ENCODE data around the gene CBX8. TPM values are rescaled to one million over a fixed set of nuclear protein-coding genes. Genes with fewer than 3 reads are reported as not detected.
A peak's percentile ranks its signal among the peaks of the same experiment; 100 is the strongest.

Gene CBX8
- total and polyA plus RNA-seq, 2 donors from 2014 or later, result 3.5 to 6.2 TPM

- Histone ChIP-seq H3K4me1 (ENCODE audit: control insufficient read depth in 2 of 3, insufficient read depth in 2 of 3, low read depth in 1 of 3, low read length in 3 of 3) (peaks cover 0 to 9% (median 6%) of the 10 kb centered on the region in 3 donors), H3K36me3 (ENCODE audit: control insufficient read depth in 2 of 3, insufficient read depth in 3 of 3, low read length in 3 of 3) (no peaks in the 10 kb centered on the region), H3K4me3 (ENCODE audit: low read length in 3 of 3) (no peak overlapping the region), H3K9me3 (ENCODE audit: control insufficient read depth in 2 of 3, insufficient read depth in 1 of 3, low read length in 3 of 3) (no peaks in the 10 kb centered on the region), H3K9ac (ENCODE audit: low read length in 3 of 3) (no peak overlapping the region), H3K27ac (ENCODE audit: low read depth in 2 of 2, low read length in 2 of 2) (no peak overlapping the region), H3K27me3 (ENCODE audit: control insufficient read depth, insufficient read depth, low read length) (peaks cover 13% of the 10 kb centered on the region)
- FAIRE-seq (no peak), DNase-seq (peak in 3 of 5 donors; percentile 33 to 63 (median 51))
- TF ChIP-seq CTCF (IDR thresholded peaks at IDR 0.05; ENCODE audit: borderline replicate concordance, extremely low read depth, insufficient read depth), result no peak
- intact Hi-C loops (cut with DNase I), result no loop called here
Observed at GRCh38 chr17:79746889-79747507, 49.9 kb downstream of the CBX8 start.

DNA sequence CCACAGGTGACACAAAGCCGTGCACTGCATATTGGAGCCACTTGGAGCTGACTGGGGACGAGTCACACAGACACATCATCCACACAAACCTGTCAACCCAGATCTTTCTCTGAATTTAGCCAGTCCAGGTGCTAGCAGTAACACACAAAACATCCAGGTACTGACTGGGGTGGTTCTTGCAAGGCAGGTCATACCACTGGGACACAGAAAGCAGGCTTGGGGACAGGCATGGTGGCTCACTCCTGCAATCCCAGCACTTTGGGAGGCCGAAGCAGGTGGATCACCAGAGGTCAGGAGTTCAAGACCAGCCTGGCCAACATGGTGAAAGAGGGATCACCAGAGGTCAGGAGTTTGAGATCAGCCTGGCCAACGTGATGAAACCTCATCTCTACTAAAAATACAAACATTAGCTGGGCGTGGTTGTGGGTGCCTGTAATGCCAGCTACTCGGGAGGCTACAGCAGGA, 51.2 kb downstream of the CBX8 start:
- TF ChIP-seq CTCF (IDR thresholded peaks at IDR 0.05; ENCODE audit: borderline replicate concordance, extremely low read depth, insufficient read depth), result no peak
- H3K27me3 ChIP-seq (ENCODE audit: control insufficient read depth, insufficient read depth, low read length), result peaks cover 13% of the 10 kb centered on the region
- no peak overlapping the region for H3K9ac ChIP-seq (ENCODE audit: low read length in 3 of 3)
- H3K4me1 ChIP-seq (ENCODE audit: control insufficient read depth in 2 of 3, insufficient read depth in 2 of 3, low read depth in 1 of 3, low read length in 3 of 3), result peaks cover 0 to 12% (median 6%) of the 10 kb centered on the region in 3 donors
- no peak overlapping the region for H3K27ac ChIP-seq (ENCODE audit: low read depth in 2 of 2, low read length in 2 of 2)
- H3K4me3 ChIP-seq (ENCODE audit: low read length in 3 of 3), result no peak overlapping the region
- intact Hi-C loops (cut with DNase I), result no loop called here
- no peaks in the 10 kb centered on the region for H3K9me3 ChIP-seq (ENCODE audit: control insufficient read depth in 2 of 3, insufficient read depth in 1 of 3, low read length in 3 of 3)
- H3K36me3 ChIP-seq (ENCODE audit: control insufficient read depth in 2 of 3, insufficient read depth in 3 of 3, low read length in 3 of 3), result no peaks in the 10 kb centered on the region
- no peak for FAIRE-seq
- DNase-seq, result no peak

GRCh38 chr17:79743614-79744013, 53.3 kb downstream of the CBX8 start:
- Histone ChIP-seq H3K4me3 (ENCODE audit: low read length in 3 of 3) (no peak overlapping the region), H3K9ac (ENCODE audit: low read length in 3 of 3) (no peak overlapping the region), H3K36me3 (ENCODE audit: control insufficient read depth in 2 of 3, insufficient read depth in 3 of 3, low read length in 3 of 3) (no peaks in the 10 kb centered on the region), H3K27ac (ENCODE audit: low read depth in 2 of 2, low read length in 2 of 2) (no peak overlapping the region), H3K27me3 (ENCODE audit: control insufficient read depth, insufficient read depth, low read length) (peaks cover 4% of the 10 kb centered on the region), H3K4me1 (ENCODE audit: control insufficient read depth in 2 of 3, insufficient read depth in 2 of 3, low read depth in 1 of 3, low read length in 3 of 3) (peaks cover 0 to 12% (median 6%) of the 10 kb centered on the region in 3 donors), H3K9me3 (ENCODE audit: control insufficient read depth in 2 of 3, insufficient read depth in 1 of 3, low read length in 3 of 3) (no peaks in the 10 kb centered on the region)
- DNase-seq (no peak), FAIRE-seq (no peak)
- intact Hi-C loops (cut with DNase I), result no loop called here
- TF ChIP-seq CTCF (IDR thresholded peaks at IDR 0.05; ENCODE audit: borderline replicate concordance, extremely low read depth, insufficient read depth), result no peak

Measured in kidney (tissue), 14 donors.